A204.1 (cell line): ENCODE data around the gene PDGFA.

Experiments used
- FAIRE-seq: peaks from 2 replicates; lab custom pipeline; 2012; peaks lifted over from hg19 to GRCh38; lab: Jason Lieb, UNC

PDGFA gene

DNA sequence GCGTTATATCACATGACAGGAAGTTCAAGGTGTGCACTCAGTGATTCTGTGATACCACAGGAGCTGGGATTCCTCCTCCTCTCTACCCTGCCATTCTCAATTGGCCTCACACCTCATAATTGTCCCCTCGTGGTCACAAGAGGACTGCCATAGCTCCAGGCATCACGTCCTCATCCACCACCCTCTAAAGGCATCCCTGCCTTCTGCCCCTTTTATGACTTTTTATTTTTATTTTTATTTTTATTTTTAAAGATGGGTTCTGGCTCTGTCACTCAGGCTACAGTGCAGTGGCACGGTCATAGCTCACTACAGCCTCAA, 47.0 kb downstream of the PDGFA start:
- no peak for FAIRE-seq

DNA sequence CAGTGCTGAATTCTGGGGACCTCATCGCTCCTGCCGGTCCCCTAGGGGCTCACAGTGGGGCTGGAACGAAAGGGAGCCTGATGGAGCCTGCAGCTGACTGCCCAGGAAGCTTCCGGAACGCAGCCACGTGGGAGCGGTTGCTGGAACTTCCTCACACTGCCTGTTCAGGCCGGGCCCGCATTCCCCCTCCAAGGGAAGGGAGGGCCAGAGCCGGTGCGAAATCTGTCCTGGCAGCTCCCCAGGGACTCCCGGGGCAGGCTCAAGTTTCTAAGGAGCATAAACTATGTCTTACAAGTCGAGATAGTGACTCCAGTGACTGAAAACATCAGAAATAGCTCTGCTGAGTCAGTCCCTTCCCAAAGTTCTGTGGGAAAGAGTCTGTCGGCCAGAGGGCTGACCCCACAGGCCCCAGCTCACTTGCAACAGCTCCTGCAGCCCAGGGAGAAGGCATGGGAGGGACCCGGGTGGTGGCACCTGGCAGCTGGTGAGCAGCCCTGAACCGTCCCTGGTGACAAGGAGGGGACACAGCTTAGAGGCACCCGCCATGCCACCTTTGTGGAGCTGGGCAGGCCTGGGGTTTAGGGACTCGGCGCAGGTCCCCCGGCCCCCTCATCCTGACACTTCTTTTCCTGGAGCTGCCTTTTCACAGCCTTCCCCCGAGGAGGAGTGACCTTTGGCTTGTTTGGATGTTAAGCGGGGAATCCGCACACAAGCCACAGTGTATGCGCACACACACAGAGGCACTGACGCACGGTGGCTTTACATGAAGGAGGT, 47.6 kb downstream of the PDGFA start:
- FAIRE-seq: no peak

DNA sequence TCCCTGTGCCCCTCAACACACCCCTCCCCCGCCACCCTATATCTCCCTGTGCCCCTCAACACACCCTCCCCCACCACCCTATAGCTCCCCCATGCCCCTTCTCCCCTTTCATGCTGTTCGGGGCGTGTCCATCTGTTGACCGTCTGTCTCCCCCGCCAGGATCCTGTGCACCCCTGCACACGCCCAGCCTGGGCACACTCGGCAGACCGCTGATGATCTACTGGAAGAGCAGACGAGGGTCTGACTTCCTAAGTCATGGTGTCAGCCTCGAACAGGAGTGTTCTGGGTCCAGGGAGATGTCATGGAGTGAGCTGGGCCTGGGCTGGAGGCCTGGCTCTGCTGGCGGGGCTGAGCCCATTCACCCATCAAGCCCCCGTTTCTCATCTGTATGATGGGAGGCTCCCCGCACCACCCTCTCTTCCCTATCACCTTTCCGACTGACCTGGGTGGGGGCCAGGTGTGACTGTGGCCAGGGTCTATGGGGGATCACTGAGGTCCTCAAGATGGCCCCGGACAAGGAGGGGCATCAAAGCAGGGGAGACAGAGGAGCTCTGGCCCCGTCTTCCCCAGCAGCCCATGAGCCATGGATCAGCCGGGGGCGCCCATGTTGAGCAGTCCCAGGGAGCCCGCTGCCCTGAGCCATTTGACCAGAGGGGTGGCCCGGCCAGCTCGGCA, 48.3 kb downstream of the PDGFA start:
- FAIRE-seq: no peak

DNA sequence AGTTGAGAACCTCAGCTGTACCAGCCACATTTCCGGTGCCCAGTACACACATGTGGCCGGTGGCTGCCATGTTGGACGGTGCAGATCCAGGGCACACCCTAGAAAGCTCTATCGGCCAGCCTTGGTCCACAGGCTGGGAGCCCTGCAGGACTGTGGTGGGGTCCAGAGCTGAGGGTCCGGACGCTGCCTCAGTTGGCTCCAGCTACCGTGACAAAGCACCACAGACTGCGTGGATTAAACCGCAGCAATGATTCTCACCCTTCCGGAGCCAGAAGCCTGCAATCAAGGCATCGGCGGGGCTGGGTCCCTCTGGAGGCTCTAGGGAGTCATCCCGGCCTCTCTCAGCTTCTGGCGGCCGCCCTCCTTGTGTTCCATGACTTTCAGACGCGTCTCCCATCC, 50.1 kb downstream of the PDGFA start:
- FAIRE-seq: no peak

DNA sequence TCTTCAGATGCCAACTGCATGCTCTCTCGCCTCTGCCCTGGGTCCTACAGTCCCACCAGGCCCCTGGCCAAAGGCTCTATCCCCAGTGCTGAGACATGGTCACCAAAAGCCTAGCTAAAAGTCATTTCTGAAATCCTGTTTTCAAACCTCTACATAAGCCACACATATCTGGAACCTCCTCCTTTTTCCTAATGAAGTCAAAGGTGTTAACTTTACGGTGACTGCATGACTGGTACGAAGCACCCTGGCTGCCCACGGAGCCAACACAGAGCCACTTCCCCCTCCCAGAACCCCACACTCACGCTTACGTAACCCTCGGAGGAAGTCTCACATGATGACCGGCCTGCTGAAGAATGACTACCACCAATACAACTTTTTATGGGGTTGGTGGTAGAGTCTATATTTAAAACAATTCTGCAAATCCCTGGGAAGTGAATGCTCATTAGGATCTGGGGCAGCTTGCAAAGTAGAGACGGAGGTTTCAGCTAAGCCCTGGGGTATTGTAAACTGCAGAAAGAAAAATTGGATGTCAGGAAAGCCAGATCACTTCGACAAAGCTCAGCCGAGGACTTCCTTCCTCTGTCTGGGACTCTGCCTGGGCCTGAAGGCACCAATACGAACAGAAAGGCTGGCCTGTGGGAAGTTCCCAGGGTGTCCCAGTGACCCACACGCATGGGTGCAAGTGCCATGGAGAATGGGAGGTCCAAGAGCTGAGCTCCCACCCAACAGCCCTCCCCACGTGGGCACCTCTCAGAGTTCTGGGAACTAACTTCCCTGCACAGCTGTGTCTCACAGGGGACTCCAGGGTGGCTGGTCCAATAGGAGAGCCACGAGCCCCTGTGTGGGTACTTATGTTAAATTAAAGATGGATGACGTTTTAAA, 50.7 kb downstream of the PDGFA start:
- no peak for FAIRE-seq

DNA sequence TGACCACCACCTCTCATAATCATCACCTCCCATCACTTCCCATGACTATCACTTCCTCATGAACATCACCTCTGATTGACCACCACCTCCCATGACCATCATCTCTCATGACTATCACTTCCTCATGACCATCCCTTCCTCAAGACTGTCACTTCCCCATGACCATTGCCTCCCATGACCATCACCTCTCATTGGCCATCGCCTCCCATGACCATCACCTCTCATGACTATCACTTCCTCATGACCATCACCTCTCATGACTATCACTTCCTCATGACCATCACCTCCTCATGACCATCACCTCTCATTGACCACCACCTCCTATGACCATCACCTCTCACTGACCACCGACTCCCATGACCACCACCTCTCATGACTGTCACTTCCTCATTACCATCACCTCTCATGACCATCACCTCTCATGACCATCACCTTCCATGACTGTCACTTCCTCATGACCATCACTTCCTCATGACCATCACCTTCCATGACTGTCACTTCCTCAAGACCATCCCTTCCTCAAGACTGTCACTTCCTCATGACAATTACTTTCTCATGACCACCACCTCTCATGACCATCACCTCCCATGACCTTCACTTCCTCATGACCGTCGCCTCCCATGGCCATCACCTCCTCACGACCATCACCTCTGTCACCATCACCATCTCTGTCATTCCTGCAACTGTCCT, 51.6 kb downstream of the PDGFA start:
- FAIRE-seq: no peak

DNA sequence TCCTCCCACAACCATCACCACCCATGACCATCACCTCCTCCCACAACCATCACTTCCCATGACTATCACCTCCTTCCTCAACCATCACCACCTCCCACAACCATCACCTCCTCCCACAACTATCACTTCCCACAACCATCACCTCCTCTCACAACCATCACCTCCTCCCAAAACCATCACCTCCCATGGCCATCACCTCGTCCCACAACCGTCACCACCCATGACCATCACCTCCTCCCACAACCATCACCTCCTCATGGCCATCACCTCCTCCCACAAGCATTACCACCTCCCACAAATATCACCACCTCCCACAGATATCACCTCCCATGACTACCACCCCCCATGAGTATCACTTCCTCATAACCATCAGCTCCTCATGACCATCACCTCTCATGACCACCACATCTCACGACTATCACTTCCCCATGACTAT, 52.2 kb downstream of the PDGFA start:
- FAIRE-seq: no peak

DNA sequence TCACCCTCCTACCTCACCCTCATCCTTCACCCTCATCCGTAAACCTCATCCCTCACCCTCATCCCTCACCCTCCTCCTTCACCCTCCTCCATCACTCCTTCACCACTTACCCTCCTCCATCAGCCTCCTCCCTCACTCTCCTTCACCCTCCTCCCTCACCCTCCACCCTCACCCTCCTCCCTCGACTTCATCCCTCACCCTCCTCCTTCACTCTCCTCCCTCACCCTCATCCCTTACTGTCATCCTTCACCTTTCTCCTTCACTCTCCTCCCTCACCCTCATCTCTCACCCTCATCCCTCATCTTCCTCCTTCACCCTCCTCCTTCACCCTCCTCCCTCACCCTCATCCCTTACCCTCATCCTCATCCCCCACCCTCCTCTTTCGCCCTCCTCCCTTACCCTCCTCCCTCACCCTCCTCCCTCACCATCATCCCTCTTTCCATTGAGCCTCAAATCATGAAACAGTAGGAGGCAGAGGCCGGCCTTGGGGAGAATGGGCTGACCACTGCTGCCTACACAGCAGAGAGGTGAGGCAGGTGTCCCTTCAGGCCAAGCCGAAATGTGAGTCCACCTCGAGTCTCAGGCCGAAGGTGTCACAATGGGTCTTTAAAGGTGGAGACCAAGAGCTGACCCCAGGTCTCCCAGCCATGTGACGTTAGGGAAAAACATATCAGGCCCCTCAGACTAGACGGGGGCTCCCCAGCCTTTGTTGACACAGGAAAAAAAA, 53.0 kb downstream of the PDGFA start:
- FAIRE-seq: no peak

DNA sequence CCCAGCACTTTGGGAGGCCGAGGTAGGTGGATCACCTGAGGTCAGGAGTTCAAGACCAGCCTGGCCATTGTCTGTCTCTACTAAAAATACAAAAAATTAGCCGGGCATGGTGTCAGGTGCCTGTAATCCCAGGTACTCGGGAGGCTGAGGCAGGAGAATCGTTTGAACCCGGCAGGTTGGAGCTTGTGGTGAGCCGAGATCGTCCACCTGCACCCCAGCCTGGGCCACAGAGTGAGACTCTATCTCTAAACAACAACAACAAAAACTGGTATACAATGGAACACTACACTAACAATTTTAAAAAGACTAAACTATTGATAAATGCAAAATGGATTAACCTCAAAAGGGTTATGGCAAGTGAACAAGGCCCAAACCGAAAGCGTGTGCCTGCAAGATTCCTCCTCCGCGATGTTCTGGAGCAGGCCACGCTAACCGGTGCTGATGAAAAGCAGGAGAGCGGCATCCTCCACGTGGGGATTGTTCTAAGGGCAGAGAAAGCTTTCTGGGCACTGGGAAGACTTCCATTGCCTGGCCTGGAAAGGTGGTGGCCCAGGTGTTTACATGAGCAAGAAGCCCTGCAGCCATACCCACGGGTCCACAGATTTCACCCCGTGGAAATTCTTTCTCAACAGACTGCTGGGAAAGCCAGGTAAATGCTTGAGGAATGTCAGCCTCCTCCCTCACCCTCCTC, 53.8 kb downstream of the PDGFA start:
- FAIRE-seq: no peak

DNA sequence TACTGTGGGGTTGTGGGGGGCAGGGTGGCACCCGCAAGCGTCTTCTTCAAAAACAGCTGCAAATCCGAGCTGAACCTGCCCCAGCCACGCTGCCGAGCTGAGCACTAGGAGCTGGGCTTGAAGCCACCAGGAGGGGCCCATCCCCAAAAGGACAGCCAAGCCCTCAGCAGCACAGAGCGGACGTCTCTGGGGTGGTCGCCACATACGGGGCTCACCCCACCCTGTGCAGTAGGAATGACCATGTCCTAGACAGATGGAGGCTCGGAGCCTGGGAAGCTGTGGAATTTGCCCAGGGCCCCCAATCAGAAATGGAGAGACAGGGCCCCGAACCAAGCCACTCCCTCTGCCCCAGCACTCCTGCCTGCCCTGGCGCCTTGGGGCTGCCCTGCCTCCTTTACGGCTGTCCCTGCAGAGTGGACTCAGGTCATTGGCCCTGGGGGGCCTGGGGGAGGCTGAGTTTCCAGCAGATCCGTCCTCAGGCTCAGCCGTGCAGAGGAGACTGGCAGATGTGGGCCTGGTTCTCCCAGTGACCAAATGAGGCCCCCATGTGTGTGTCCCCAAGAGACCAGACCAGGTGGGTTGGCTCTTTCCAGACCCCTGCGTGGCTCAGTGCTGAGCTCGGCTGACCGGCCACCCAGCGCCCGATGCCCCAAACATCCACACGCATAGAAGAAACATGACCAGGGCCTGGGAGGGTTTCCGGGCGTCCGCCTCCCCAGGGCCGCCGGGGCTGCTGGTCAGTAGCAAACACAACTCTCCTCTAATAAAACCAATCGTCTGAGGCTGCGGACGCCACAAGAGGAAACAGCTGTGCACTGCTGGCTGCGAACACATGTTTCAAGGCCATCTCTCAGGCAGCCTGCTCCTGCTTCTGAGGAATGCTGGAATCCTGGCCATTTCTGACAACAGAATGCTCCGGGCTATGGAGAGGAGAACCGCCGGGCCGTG, 54.9 kb downstream of the PDGFA start:
- no peak for FAIRE-seq

DNA sequence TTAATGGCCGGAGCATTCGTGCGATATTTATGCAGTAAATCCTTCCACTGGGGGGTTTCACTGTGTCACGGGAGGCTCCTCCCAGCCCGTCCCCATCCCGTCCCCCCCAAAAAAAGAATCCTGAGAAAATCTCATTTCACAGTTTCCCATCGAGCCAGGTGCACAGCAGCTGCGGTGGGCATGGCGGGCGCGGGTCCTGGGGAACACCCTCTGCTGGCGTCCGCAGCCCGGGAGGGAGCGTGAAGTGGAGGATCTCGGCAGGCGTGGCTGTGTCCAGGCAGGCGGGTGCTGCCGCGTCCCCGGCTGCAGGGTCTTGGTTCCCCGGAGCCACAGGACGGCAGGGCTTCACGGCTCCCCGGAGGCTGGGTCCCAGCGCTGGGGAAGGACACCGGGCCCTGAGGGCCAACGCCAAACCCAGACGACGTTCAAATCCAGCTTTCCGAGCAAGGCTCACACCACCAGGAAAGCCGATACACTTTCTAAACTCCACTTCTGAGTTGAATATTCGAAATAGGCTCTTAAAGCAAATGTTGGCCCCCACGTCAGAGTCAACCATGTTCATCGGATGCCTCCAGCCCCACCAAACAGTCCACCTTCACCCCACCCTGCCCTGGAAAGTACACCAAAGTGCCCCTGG, 55.7 kb downstream of the PDGFA start:
- FAIRE-seq: no peak

DNA sequence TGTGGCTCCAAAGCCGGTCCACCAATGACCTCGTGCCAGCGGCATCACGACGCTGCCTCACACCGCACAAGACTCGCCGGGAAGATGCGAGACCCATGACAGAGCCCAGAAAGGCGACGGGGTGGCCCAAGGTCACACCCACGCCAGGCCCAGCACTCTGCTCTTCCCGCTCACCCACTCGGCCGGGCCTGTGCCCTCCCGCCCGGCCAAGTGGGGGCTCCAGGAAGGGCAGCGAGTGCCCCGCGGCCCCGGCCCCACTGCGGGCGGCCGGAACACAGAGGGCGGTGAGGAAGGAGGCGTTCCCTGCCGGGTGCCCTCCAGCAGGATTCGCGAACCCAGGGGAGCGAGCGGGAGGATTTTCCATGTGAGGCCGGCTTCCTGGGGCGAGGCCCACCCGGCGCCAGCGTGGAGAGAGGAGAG, 56.3 kb downstream of the PDGFA start:
- FAIRE-seq: no peak

DNA sequence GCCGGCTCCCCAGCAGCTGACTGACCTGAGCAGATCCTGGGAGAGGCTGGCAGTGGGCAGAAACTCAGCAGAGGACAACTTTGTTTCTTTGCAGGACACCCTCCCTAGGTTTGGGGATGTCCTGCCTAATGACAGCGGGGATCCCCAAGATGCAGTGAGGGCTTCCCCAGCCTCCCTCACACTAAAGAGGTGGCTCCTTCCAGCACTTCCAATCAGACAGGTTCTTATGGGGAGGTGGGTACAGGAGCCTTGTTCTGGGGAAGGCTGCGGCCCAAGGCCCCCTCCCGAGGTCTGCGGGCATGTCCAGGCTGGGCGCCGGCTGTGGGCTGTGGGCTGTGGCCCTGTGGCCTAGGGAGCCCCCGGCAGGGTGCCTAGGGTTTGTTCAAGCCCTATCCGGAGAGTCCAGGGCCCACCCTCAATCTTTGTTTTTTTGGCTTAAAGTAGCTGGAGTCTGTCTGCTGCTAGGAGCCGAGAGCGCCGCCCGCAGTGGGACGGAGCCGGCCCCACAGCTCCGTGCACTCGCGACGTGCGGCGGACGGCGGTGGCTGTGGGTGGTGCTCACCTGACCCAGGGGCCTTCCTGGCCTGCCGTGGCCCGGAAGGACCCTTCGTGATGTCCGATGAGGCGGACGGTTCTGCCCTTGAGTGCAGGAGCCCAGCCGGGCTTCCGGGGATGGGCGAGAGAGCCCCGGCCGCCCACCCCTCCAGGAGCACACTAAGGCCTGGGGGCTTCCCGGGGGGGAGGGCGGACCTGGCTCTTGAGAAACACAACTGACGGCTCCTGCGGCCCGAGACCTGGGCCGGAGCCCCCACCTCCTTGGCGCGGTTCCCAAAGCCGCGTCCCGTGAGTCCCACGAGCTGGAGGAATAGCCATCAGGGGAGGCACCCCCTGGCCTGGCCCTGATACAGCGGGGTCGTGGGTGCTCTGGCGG, 57.2 kb downstream of the PDGFA start:
- no peak for FAIRE-seq

DNA sequence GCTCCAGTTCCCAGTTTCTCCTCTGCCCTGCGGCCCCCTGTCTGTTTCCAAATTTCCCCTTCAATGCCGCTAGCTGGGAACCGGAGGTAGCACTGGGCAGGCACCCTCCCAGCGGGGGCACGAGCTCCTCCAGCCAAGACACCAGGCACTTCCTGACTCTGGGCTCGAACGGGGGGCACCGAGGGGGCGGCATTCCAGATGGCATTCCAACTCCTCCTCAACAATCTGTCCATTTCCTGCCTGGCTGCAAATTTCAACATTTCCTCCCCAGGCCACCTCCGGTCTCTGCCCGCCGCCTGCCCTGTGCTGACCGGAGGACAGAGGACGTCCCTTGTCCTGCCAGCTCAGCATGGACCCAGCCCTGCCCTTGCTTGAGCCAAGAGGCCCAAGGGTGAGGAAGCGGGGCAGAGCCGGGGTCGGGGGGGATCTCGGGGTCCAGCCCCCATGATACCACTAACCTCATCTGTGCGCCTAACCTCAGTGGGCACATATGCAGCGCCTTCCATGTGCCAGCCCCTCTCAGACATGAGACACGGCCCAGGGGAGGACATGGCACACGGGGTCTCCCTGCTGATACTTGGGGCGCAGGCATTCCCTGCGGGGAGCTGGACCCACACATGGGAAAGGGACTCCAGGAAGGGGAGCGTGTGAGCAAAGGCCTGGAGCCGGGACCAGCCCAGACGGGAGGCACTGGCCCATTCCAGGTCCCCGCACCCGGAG, 58.0 kb downstream of the PDGFA start:
- no peak for FAIRE-seq

DNA sequence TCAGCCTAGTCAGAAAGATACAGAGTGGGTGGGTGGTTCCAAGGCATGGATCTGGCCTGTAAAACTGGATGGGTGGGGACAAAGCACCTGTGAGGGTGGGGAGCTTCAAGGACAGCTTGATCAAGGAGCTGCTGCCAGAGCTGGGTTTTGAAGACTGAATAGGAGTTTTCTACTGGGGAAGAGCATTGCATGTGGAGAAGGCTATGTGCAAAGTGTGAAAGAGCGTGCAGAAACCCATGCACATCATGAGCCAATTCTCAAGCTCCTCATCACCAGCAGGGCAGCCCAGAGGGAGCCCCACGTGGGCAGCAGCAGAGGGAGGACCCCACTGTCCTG, 58.6 kb downstream of the PDGFA start:
- no peak for FAIRE-seq

DNA sequence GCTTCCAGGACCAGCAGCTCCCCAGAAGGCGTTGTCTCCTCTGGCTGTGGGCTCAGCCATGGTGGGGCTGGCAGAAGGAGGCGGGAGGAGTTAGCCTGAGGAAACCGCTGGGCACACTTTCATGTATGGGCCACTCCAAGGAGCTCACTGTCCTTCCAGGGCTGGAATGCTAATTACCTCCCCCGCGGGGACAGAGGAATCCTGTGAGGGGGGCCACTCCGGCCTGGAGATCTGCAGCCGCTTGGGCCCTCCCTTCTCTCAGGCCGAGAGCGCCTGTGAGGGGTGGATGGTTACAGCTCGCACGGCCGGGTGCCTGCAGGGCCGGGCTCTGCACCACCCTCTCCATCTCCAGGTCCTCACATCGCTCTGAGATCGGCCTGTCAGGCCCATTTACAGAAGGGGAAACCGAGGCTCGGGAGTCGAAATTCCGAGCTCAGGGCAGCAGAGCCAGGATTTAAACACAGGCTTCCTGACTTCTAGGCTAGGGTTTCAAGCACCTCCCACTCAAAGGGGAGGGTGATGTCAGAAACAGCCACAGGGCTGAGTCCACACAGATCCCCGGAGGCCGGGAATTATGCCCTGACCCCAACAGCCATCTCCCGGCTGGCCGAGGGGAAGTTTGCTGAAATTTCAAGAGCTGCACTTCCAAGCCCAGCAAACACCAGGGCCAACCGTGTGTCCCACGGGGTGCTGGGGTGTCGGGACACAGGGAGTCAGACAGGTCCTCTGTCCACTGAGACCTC, 59.1 kb downstream of the PDGFA start:
- FAIRE-seq: no peak
